H1 (cell line): ENCODE results near the gene SRF. TPM values are rescaled to one million over a fixed set of nuclear protein-coding genes. Genes with fewer than 3 reads are reported as not detected.

Experiments
- BCL11A ChIP-seq, 2 experiments: IDR thresholded peaks; one replicate each; pipeline ENCODE4 v1.6.1; 2011; ENCODE audit warnings: low read depth in 2 of 2, low read length in 2 of 2, mild to moderate bottlenecking in 2 of 2
- polyA plus RNA-seq, 7 experiments: library from polyadenylated mRNA; depleted of rRNA in 3 of 7; stranded (reverse) in 5 of 7; unstranded in 2 of 7; fragments of >200 nt in 5 of 7; fragments of 200-250 nt in 2 of 7; gene quantifications; 1 replicate in 5 of 7; 2 replicates in 1 of 7; 4 replicates in 1 of 7; pipeline versions ENCODE4 v1.2.1 to v1.2.3, GENCODE V29; 2011 to 2013; ENCODE audit warnings: missing spikeins in 2 of 7, mixed read lengths in 2 of 7
- total RNA-seq: library from RNA; stranded (reverse); fragmentation: NEBNext Ultra II Directional; extraction: Animal tissue kit (Norgen Biotek cat#: 25700); gene quantifications from 2 replicates; pipeline ENCODE4 v1.2.1, GENCODE V29; 2021

Gene SRF
- total and polyA plus RNA-seq, 2 of the 8 experiments (the other 6 are each of a cell fraction or from before 2014, with no cell fraction given), result 49.0 to 69.5 TPM

GRCh38 chr6:43188426-43188825 is 17.4 kb downstream of the SRF start (continued):
- TF ChIP-seq BCL11A (IDR thresholded peaks at IDR 0.05; ENCODE audit: low read depth in 2 of 2, low read length in 2 of 2), result no peak
